T-helper 1 cell treated with Interleukin-12 subunit alpha and Interleukin-12 subunit beta and Interleukin-4 antibody, amounts not matched to agents 30 ng/mL and 1 ng/mL, for 36 hours (primary cell): ENCODE results near the gene APH1A. TPM values are rescaled to one million over a fixed set of nuclear protein-coding genes. Genes with fewer than 3 reads are reported as not detected.
"Not testable (repeated sequence)": the region's sequence is repeated elsewhere in the genome, so short reads cannot be mapped to it uniquely, and the experiment has no call there.

Experiments
- intact Hi-C: fragments of 100-400 bp; cut with micrococcal nuclease; formaldehyde crosslinking; loops from one replicate; pipeline ENCODE4 v1.15.1; 2024
- total RNA-seq: library from RNA; stranded (reverse); gene quantifications from 2 replicates; pipeline ENCODE4 v1.2.3, GENCODE V29; 2022

The APH1A gene
- total RNA-seq, result 146 TPM in 2 replicates

- intact Hi-C loops, result loop anchor here (1.0 to 2.0 kb wide), 14 partner anchors 13 to 1130 kb away; partner anchors contain the start of genes ANP32E, BOLA1, CIART and ENSA
Observed at GRCh38 chr1:150268705-150269403, at the start of gene APH1A. TSS of gene APH1A (minus strand) at chr1:150269016. CDS start at chr1:150268810, 206 bp downstream.

GRCh38 chr1:150314691-150315090, 45.9 kb upstream of the APH1A start:
- intact Hi-C loops, result not testable (repeated sequence)

- intact Hi-C loops, result no loop called here
Observed at GRCh38 chr1:150311762-150312161, 42.9 kb upstream of the APH1A start.

GRCh38 chr1:150309758-150310508, 41.1 kb upstream of the APH1A start:
- intact Hi-C loops, result no loop called here

- intact Hi-C loops, result not testable (repeated sequence)
Observed at GRCh38 chr1:150308585-150308984, 39.8 kb upstream of the APH1A start.

GRCh38 chr1:150302902-150303301, 34.1 kb upstream of the APH1A start:
- intact Hi-C loops, result no loop called here

- intact Hi-C loops, result no loop called here
Observed at GRCh38 chr1:150302338-150302737, 33.5 kb upstream of the APH1A start.

GRCh38 chr1:150299716-150300115, 30.9 kb upstream of the APH1A start:
- intact Hi-C loops, result no loop called here

- intact Hi-C loops, result no loop called here
Observed at GRCh38 chr1:150295476-150295875, 26.7 kb upstream of the APH1A start.

- intact Hi-C loops, result loop anchor here (1.0 kb wide), 6 partner anchors 11 to 70 kb away; partner anchors contain the start of genes ANP32E, APH1A, CIART and PRPF3
Observed at GRCh38 chr1:150293433-150294253, 24.8 kb upstream of the APH1A start, which contains the start of gene MRPS21. TSS of gene MRPS21 (plus strand) at chr1:150293861. CDS start at chr1:150294367, 506 bp downstream.

- intact Hi-C loops, result no loop called here
Observed at GRCh38 chr1:150288822-150289221, 20.0 kb upstream of the APH1A start.

- intact Hi-C loops, result no loop called here
Observed at GRCh38 chr1:150288382-150288781, 19.6 kb upstream of the APH1A start.

GRCh38 chr1:150283260-150283659, 14.4 kb upstream of the APH1A start:
- intact Hi-C loops, result no loop called here

- intact Hi-C loops, result loop anchor here (1.0 kb wide), 2 partner anchors 11 to 13 kb away; partner anchors contain the start of genes APH1A and MRPS21
Observed at GRCh38 chr1:150282558-150282958, 13.7 kb upstream of the APH1A start.

GRCh38 chr1:150281758-150282557, 13.1 kb upstream of the APH1A start, which contains the start of gene CIART:
TSS of gene CIART (plus strand) at chr1:150282554. CDS start at chr1:150283268, 714 bp downstream.
- intact Hi-C loops, result loop anchor here (1.0 kb wide), 4 partner anchors 11 to 46 kb away; partner anchors contain the start of genes ANP32E, APH1A and MRPS21

GRCh38 chr1:150281221-150281757, 12.5 kb upstream of the APH1A start:
- intact Hi-C loops, result loop anchor here (1.0 kb wide), 2 partner anchors 25 to 45 kb away; partner anchors contain the start of gene ANP32E

GRCh38 chr1:150280138-150280707, 11.4 kb upstream of the APH1A start:
- intact Hi-C loops, result no loop called here

- intact Hi-C loops, result no loop called here
Observed at GRCh38 chr1:150273311-150273710, 4.5 kb upstream of the APH1A start.

GRCh38 chr1:150271291-150271959, 2.6 kb upstream of the APH1A start:
- intact Hi-C loops, result no loop called here
